GM18520 (cell line): ENCODE data around the gene MAML1.
"Not testable (repeated sequence)": the region's sequence is repeated elsewhere in the genome, so short reads cannot be mapped to it uniquely, and the experiment has no call there.

Experiments used
- ATAC-seq: cut with Tn5 transposase; IDR thresholded peaks from one replicate; pipeline ENCODE4 v1.9.1; 2021; ENCODE audit not compliant: unreplicated experiment

MAML1 gene

DNA sequence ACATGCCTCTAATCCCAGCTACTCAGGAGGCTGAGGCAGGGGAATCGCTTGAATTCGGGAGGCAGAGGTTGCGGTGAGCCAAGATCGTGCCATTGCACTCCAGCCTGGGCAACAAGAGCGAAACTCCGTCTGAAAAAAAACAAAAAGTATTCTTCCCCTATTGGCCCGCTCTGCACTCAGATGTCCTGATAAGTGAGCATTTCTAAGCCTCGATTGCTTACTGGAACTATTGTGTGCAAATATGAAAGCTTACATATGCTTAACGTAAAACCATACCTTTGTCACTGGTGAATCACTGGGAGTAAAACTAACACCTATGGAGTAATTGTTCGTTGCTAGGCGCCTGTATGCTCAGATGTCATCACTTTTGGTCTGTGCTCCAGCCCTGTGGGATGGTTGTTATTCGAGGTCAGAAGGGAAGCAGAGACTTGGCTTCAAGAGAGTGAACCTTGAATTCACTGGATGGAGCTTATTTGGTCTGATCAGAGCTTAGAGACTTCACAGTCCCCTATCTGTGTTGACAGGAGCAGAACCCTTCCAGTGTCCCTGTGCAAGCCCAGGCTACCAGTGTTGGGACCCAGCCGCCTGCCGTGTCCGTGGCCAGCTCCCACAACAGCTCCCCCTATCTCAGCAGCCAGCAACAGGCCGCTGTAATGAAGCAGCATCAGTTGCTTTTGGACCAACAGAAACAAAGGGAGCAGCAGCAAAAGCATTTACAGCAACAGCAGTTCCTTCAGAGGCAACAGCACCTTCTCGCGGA lies 35.9 kb downstream of the MAML1 start:
- no peak for ATAC-seq

GRCh38 chr5:179769271-179769670 lies 36.6 kb downstream of the MAML1 start:
- no peak for ATAC-seq

DNA sequence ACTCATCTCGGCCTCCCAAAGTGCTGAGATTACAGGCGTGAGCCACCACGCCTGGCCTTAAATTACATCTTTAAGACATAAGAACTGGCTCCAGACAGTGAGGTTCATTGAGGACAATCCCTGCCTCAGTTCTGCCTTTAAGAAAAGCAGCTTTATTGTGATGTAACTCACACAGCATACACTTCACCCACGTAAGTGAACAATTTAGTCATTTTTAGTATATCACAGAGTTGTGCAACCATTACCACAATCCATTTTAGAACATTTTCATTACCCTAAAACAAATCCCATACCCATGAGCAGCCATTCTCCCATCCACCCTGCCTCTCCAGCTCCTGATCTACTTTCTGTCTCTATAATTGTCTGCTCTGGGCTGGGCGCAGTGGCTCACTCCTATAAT lies 37.2 kb downstream of the MAML1 start:
- ATAC-seq, result no peak

- no peak for ATAC-seq
These were observed 38.8 kb downstream of the MAML1 start for GRCh38 chr5:179771311-179771895.

DNA sequence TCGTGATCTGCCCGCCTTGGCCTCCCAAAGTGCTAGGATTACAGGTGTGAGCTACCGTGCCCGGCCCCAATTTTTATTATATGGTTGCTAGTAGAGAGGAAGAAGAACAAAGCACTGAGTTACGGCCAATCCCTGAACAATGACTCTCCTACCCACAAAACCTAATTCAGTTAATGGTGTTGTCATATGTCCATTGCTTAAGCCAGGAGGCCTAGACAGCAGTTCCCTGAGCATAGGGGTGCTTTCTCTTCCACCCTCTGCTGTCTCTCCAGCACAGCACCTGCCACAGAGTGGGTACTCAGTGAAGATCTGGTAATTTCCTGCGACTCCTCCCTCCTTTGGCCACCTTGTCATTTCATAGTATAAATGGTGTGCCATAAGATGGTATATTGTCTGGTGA lies 39.7 kb downstream of the MAML1 start:
- ATAC-seq, result no peak

GRCh38 chr5:179773686-179774040 lies 41.0 kb downstream of the MAML1 start:
- no peak for ATAC-seq

- no peak for ATAC-seq
These were observed 41.8 kb downstream of the MAML1 start for GRCh38 chr5:179774442-179774841.

DNA sequence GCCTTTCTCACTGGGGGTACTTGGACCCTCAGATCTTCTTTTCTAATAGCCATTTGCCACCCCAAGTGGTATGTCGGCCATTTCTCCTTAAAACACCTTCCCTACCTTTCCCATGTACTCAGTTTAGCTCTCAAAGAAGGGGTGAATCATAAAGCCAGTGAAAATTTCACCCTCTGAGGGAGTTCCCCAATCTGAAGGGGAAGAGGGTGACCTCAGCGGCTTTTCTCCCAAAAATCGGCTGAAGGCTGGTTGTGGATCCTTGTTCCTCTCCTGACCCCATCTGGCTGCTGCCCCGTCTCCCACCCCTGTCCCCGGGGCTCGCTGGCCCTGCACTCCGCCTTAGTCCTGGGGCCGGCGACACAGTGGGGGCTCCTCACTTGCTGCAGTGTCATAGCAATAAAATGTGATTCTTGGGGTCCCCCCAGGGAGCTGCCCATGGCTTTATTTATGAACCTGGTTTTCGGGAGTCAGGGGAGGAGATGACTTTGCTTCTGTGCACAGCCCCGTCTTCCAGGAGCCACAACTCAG lies 43.9 kb downstream of the MAML1 start:
- no peak for ATAC-seq

DNA sequence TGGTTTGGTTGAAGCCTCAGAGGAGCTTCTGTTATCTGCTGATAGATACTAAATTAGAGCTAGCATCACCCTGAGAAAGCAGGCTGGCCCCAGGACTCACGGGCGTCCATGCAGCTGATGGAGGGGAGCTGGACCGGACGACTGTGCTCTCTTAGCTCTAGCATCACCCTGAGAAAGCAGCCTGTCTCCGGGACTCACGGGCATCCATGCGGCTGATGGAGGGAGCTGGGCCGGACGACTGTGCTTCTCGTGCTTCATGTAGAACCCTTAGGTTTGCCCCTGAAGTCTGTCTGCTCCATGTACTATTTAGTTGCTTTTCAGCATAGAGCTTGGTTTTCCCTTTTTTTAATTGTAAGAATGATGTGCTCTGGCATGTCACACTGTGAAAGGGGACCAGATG lies 44.8 kb downstream of the MAML1 start:
- ATAC-seq, result no peak

GRCh38 chr5:179777909-179778308 lies 45.3 kb downstream of the MAML1 start:
- ATAC-seq, result no peak

DNA sequence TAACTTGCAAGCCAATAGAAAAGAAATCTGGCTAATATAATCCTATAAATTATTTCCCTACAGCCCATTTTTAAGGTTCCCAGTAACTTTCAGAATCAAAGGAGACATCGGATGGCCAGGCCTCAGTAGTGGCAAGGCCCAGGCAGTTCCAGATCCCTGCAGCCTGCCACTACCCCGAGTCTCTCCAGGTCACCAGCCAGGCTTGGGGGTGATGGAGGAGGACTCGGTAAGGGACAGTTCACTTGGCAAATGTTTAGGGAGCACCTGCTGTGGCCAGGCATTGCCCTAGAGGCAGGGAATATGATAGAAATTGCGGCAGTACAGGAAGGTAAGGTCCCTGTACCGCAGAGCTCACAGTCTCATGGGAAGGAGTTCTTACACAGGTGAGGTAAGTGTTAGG lies 46.0 kb downstream of the MAML1 start:
- no peak for ATAC-seq

- ATAC-seq, result no peak
These were observed 47.2 kb downstream of the MAML1 start for GRCh38 chr5:179779826-179780225.

- no peak for ATAC-seq
These were observed 47.7 kb downstream of the MAML1 start for GRCh38 chr5:179780362-179780761.

DNA sequence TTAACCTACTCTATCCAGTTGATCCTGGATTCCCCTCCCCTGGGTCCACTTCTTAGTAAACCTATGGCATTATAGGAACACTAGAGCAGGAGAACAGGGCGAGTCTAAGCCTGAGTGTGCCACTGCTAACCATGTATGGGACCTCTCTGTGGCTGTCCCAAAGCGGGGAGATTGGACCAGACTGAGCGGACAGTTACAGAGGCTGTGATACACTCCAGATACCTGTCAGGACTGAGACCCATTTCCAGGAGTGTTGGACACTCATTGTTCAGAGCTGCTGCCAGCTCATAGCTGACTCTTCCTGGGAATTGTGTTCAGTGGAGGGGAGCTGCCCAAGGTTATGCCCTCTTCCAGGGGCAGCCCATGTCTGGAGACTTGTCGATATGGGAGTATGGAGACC lies 49.2 kb downstream of the MAML1 start:
- ATAC-seq, result no peak

DNA sequence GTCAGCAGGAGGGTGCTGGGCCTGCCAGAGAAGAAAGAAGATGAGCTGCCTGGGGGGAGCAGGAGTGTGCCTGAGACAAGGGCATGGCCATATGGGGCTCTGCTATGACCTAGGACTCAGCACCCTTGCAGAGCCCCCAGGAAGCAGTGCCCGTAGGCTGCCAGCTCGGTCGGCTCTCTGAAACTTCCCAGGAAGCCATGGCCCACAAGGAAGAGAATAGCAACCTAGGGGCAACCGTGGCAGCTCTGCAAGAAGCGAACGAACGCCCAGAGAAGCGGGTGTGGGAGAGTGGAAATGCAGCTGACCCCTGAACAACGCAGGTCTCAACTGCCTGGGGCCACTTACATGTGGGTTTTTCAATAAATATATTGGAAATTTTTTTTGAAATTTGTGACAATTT lies 50.5 kb downstream of the MAML1 start:
- ATAC-seq, result no peak

- ATAC-seq, result no peak
These were observed 54.2 kb downstream of the MAML1 start for GRCh38 chr5:179786861-179787260.

DNA sequence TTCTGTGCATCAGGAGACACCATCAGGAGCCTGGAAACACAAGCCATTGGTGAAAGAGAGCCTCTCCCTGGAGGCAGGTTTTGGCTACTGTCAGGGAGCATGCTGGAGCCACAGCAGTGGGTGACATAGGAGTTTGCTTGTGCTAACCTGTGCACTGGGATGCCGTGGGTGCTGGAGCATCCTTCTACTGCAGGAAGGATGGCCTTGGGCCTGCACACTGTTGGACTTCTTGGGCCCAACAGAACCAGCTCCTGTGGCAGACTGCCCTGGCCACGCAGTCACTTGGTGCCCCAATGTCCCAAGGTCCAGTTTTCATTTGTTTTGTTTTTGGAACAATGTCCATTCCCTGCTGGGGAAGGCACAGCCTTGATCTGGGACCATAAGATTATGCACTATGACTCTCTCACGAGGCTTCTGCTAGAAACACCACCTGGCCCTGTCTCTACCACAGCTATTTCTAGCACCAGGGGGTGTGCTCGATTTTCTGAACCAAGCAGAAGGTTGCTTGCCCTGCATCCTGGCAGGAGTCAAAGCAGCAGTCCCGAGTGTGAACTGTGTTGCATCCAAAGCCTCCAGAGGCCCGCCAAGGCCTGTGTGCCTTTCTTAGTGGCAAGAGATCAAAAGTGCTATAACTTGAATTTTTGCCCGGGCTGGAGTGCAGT lies 55.7 kb downstream of the MAML1 start:
- no peak for ATAC-seq

DNA sequence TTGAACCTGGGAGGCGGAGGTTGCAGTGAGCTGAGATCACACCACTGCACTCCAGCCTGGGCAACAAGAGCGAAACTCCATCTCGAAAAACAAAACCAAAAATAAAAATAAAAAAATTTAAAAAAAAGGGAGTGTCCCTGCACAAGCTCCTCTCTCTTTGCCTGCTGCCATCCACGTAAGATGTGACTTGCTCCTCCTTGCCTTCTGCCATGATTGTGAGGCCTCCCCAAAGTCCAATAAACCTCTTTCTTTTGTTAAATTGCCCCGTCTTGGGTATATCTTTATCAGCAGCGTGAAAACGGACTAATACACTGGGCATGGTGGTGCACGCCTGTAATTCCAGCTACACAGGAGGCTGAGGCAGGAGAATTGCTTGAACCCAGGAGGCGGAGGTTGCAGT lies 56.7 kb downstream of the MAML1 start:
- not testable (repeated sequence) for ATAC-seq

DNA sequence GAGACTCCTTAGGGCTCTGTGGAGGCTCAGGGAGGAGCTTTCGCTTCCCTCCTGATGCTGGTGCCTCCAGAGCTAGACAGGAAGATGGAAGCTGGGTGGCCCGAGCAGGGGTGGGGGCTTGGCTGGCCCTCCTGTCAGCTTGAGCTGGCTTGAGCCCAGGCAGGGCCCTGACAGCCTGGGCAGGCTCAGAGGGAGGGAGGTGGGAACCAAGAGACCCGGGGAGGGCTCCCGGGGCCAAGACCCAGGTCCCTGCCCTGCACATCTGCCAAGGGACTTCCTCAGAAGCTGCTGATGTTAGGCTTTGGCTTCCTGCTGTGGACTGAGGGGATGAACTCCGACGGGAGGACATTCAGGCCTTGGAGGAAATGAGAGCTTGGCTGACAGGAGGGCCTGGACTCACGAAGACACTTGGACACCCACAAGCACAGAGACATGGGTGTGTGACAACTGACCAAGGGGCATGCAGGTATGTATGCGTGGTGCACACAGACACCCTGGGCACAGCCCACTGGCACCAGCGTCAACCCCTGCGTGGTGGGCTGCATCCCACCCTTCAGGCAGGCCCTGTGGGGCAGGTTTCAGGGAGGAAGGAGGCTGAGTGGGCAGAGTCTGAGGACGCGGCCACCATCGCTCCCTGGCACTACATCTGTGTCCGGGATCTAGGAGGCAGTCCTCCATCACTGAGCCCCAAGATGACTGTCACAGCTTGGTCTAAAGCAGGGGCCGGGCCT lies 59.4 kb downstream of the MAML1 start:
- no peak for ATAC-seq

DNA sequence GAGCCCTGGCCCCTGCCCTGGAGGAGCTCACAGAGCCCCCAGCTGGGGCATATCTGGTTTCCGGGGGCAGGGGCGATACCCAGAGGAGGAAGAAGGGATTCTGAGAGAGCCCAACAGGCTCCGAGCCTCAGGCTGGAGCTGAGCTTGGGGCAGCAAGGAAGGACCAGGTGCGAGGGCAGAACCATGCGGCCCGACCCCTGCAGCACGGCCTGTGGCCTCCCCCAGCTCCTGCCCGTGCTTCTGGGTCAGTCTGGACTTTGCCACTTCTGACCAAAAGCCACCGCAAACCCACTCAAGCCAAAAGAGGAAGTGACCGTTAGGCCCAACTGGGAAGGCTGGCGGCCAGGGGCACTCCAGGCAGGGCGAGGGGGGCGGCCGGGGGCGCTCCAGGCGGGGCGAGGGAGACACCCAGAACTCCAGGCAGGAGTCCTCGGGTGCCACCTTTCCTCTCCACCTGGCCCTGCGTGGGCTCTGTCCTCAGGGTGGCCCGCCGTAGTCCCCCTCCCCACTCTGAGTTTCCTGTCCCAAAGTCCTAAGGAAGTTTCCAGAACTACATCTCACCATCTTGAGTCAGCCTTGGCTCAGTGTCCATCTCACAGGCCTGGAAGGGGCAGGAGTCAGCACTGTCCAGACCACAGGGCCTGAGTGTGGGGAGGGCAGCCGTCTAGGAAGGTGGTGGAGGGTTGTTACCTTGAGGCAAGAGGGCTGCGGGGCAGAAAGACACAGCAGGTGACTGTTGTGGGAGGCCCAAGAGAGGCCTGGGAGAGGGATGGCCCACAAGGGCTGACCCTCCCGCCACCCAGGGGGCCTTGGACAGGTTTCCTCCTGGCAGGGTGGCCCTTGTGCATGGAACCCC lies 60.2 kb downstream of the MAML1 start:
- no peak for ATAC-seq
